Measurements from ENCODE around the gene SLC39A3. TPM values are rescaled to one million over a fixed set of nuclear protein-coding genes. Genes with fewer than 3 reads are reported as not detected.

The SLC39A3 gene
- total RNA-seq, 3 donors from 2014 or later, result 15.5 to 20.9 (median 19.2) TPM

DNA sequence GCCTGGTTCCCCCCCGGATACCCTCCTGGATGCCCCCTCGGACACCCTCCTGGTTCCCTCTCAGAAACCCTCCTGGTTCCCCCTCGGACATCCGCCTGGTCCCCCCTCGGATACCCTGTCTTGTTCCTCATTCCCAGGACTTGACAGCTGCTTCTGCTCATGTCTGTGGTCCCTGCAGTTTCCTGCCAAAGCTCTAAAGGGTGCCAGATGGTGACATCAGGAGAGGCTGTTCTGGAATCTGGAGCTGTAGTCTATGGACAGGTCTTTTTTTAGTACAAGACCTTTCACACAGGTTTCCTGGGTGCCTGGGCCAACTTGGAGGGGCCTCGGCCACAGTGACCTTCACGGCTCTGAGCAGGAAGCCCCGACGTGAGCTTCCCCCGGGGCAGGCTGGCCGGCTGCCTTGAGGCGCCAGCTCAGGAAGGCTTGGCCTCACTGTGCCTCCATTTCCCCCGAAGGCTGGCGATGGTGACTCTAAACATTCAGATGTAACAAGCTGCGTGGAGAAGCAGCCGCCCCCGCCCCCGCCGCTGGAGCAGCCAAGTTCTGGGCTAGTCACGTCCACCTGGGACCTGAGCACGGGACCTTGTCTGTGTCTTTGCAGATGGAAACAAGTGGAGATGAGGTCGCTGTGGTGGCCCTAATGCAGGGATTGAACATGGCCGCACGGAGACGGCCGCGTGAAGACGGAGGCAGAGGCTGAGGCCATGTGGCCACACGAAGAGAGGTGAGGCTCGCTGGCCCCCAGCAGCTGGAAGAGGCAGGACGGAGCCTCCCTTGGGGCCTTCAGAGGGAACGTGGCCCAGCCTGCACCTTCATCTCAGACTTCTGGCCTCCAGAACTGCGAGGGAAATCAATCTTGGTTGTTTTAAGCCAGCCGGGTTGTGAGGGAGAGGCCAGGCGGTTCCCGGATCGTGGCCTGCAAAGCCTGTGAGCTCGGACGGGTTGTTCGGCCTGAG, 30.5 kb upstream of the SLC39A3 start:
- peak; percentile 29 for ATAC-seq
- no peak overlapping the region for H3K4me3 ChIP-seq
- TF ChIP-seq, protein P1, sequence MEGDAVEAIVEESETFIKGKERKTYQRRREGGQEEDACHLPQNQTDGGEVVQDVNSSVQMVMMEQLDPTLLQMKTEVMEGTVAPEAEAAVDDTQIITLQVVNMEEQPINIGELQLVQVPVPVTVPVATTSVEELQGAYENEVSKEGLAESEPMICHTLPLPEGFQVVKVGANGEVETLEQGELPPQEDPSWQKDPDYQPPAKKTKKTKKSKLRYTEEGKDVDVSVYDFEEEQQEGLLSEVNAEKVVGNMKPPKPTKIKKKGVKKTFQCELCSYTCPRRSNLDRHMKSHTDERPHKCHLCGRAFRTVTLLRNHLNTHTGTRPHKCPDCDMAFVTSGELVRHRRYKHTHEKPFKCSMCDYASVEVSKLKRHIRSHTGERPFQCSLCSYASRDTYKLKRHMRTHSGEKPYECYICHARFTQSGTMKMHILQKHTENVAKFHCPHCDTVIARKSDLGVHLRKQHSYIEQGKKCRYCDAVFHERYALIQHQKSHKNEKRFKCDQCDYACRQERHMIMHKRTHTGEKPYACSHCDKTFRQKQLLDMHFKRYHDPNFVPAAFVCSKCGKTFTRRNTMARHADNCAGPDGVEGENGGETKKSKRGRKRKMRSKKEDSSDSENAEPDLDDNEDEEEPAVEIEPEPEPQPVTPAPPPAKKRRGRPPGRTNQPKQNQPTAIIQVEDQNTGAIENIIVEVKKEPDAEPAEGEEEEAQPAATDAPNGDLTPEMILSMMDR (IDR thresholded peaks at IDR 0.05), result no peak
- H3K4me1 ChIP-seq (ENCODE audit: low read depth), result peaks cover 7% of the 10 kb centered on the region
- no peaks in the 10 kb centered on the region for H3K9me3 ChIP-seq
- H3K36me3 ChIP-seq (ENCODE audit: low read depth), result no peaks in the 10 kb centered on the region
- intact Hi-C loops (cut with DNase I, micrococcal nuclease), result no loop called here
- peak in 1 of 3 donors; percentile 52 for DNase-seq

DNA sequence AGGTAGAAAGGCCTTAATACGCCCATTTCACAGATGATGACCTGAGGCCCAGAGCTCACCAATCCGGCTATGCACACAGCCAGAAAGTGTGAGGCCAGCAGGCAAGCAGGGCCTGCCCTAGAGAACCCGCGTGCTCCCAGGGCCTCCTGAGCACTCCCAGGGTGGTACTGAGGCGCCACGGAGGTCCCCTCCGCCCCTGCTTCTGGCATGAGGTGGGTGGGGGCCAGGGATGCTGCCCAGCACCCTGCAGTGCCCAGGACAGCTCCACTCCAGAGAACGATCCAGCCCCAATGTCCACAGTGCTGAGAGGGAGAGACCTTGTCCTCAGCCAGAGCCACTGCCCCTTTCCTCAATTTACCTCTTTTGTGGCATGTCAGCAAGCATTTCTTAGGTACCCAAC, 29.4 kb upstream of the SLC39A3 start:
- intact Hi-C loops (cut with DNase I, micrococcal nuclease), result no loop called here
- no peak for ATAC-seq

DNA sequence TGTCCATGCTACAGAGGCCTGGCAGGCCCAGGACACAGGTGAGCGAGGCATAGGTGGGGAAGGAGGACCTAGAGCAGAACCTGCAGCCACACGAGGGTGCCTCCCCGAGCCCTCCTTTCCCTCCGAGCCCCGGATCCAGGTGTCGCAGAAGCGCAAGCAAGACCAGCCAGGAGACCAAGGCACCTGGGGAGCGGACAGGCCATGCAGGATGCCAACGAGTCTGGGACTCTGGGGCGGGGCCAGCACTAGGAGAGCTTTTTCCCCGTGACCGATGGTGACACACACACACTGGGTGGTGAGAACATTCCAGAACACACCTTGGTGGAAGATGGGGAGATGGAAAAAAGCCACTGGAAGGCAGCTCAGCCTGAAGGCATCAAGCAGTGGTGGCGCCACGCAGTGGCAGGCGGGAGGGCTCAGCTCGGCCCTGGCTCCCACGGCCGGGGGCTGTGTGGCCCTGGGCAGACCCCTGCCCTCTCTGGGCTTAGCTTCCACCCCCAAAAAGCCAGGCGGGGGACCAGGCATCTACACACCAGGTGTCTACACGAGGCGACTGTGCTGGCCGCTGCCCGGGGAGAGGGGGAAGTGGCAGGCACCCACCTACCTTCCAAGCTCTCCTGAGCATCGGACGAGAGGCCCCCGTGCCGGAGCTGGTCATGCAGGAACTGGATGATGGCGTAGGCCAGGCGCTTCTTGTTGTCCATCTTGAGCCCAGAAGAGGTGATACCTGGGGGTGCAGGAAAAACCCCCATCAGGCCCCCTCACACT, 28.7 kb upstream of the SLC39A3 start:
- Histone ChIP-seq H3K4me1 (ENCODE audit: low read depth) (peaks cover 7% of the 10 kb centered on the region), H3K9me3 (no peaks in the 10 kb centered on the region), H3K4me3 (no peak overlapping the region), H3K36me3 (ENCODE audit: low read depth) (no peaks in the 10 kb centered on the region)
- TF ChIP-seq, protein P1 (IDR thresholded peaks at IDR 0.05), result no peak
- intact Hi-C loops (cut with DNase I, micrococcal nuclease), result no loop called here
- DNase-seq (no peak), ATAC-seq (no peak)

More for the DNA sequence above, 29.4 kb upstream of the SLC39A3 start:
- H3K9me3 ChIP-seq, result no peaks in the 10 kb centered on the region
- H3K4me1 ChIP-seq (ENCODE audit: low read depth), result peaks cover 7% of the 10 kb centered on the region
- TF ChIP-seq, protein P1 (IDR thresholded peaks at IDR 0.05), result no peak
- no peaks in the 10 kb centered on the region for H3K36me3 ChIP-seq (ENCODE audit: low read depth)
- DNase-seq, result no peak
- H3K4me3 ChIP-seq, result no peak overlapping the region

DNA sequence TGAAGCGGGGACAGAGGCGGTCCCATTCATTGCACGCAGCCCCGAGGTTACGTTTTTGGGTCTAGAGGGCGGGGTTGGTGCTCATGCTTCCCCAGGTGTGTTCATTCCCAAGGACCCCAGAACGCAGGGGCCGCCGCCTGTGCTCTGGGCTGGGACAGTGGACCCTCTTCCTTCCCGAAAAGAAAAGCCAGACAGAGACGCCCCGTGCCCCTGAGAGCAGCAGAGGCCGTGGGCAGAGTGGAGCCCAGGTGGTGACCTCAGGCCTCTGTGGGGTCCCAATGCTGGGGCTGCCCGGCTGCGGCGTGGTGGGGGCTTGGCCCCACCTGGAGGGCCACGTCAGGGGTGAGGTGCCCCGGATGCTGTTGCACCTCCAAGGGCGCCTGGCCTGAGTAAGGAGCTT, 27.9 kb upstream of the SLC39A3 start:
- Histone ChIP-seq H3K4me1 (ENCODE audit: low read depth) (peaks cover 7% of the 10 kb centered on the region), H3K36me3 (ENCODE audit: low read depth) (no peaks in the 10 kb centered on the region), H3K9me3 (no peaks in the 10 kb centered on the region), H3K4me3 (no peak overlapping the region)
- ATAC-seq (no peak), DNase-seq (no peak)
- TF ChIP-seq, protein P1 (IDR thresholded peaks at IDR 0.05), result no peak
- intact Hi-C loops (cut with DNase I, micrococcal nuclease), result no loop called here

DNA sequence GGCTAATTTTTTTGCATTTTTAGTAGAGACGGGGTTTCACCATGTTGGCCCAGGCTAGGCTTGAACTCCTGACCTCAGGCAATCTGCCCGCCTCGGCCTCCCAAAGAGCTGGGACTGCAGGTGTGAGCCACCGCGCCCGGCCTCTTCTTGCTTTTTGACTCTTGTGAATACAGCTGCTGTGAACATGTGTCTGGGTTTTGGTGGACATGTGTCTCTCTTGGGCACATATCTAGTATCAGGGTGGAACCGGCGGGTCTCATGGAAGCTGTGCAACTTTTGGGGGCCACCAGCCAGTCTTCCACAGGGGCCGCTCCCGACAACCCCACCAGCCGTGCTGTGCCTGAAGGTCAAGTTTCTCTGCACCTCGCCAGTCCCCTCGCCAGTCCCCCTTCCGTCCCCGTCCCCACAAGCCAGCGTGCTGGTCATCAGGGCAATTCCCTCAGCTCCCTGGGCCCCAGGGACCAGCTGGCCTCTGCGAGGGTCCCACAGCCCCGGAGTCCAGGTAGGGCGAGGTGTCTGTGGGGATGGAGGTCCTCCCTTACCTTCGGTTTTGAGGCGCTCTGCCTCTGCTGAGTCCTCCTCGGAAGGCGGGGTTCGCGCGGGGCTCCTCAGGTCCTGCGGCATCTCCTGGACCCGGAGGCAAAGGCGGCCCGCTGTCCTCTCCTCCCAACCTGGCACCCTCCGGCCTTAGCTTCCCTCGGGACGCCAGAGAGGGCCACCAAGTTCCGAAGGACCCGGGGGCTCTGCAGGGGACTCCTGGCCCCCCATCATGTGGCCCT, 27.0 kb upstream of the SLC39A3 start:
- intact Hi-C loops (cut with DNase I, micrococcal nuclease), result no loop called here
- no peaks in the 10 kb centered on the region for H3K36me3 ChIP-seq (ENCODE audit: low read depth)
- ATAC-seq (no peak), DNase-seq (no peak)
- no peaks in the 10 kb centered on the region for H3K9me3 ChIP-seq
- no peak overlapping the region for H3K4me3 ChIP-seq
- TF ChIP-seq, protein P1 (IDR thresholded peaks at IDR 0.05), result no peak
- peaks cover 7% of the 10 kb centered on the region for H3K4me1 ChIP-seq (ENCODE audit: low read depth)

Measured in mucosa of descending colon (tissue), 3 donors.